Purkinje cell (primary cell): Measurements from ENCODE around the gene OTUD4. TPM values are rescaled to one million over a fixed set of nuclear protein-coding genes. Genes with fewer than 3 reads are reported as not detected.

Source experiments
- polyA plus RNA-seq: library from polyadenylated mRNA; unstranded; fragments of >200 nt; fragmentation: Nextera tagmentation; gene quantifications from 2 replicates; pipeline ENCODE4 v1.2.1, GENCODE V29; 2014

The OTUD4 gene
- polyA plus RNA-seq: 18.8 and 20.2 TPM in 2 replicates

GRCh38 chr4:145180298-145181090, at the start of gene OTUD4:
OTUD4 (minus strand) TSS chr4:145180589; CDS start chr4:145179973, 616 bp downstream.

DNA sequence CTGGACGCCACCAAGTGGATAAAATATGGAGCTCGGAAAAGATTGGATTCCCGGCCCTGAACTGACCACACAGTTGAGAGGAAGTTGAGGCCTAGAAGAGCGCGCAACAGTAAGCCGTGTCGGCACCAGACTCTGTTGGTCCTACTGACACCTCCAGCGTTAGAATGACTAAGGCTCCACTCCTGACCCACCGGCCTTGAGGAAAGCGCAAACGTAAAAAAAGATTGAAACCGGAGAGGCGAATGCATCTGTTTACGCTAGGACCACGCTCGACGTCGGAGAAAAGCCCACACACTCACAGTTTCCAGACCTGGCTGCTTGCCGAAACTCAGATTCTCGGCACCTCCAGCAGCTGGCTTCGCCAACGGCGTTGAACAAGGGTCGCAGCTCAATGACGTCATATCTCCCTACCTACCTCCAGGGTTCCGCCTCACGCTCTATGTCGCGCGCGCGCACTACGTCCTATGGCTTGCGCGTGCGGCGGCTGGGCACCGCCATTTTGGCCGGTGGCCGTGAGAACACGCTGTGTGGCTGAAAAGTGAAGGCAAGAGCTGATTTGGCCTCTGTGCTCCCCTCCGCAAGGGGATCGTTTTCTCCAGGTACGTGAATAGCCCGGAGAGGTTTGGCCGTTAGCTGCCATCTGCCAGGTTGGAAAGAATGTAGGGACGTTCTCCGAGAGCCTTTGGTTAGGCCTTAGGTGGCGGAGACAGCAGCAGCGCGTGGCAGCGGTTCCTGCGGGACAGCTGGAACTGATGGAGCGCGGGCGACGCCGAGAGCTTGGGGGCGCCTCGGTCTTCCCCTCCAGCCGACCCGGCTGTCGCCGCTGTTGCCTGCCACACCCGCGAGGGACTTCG, 82.3 kb downstream of the OTUD4 start, which contains the start of the genes ABCE1 and ANAPC10:
Gene ABCE1 (plus strand): TSS at position 491 of the 854 bp plus-strand sequence. CDS start 6,102 bp downstream, outside the sequence.
Gene ANAPC10 (minus strand): TSS at position 376 of the 854 bp plus-strand sequence. CDS start 2,097 bp downstream, outside the sequence.

Other genes starting within 250 kb of the OTUD4 start
- gene ANAPC10, start 82.4 kb downstream of the OTUD4 start, polyA plus RNA-seq: 75.1 and 77.6 TPM in 2 replicates
- 88.8 and 130 TPM in 2 replicates for gene ABCE1, start 82.3 kb downstream of the OTUD4 start, polyA plus RNA-seq